Jurkat, Clone E6-1 (cell line): ENCODE measurements around the gene OR6N2.

ENCODE experiments used
- DNase-seq: peaks from one replicate; pipeline ENCODE4 v3.0.0-alpha.2; 2011; ENCODE audit warnings: low read depth, low spot score
- H3K4me3 ChIP-seq: 2 replicates; pipeline ENCODE4 v1.5.1; 2011; ENCODE audit warnings: mild to moderate bottlenecking, low read length, control low read depth, moderate library complexity

OR6N2 gene

GRCh38 chr1:158793604-158794003 lies 12.6 kb upstream of the OR6N2 start:
- DNase-seq, result peak; percentile 18
- H3K4me3 ChIP-seq, result no peak overlapping the region

GRCh38 chr1:158771950-158772866 lies 8.8 kb downstream of the OR6N2 start, which contains the start of gene OR6N1:
TSS of gene OR6N1 (minus strand) at chr1:158772195. CDS start at chr1:158766682, 5,513 bp downstream.
- no peak within 1 kb of the TSS for H3K4me3 ChIP-seq
- DNase-seq, result no peak

GRCh38 chr1:158754420-158754819 lies 26.6 kb downstream of the OR6N2 start, which contains the start of gene OR6K6:
TSS of gene OR6K6 (plus strand) at chr1:158754720. CDS start at chr1:158754888, 168 bp downstream.
- H3K4me3 ChIP-seq, result no peak within 1 kb of the TSS
- no peak for DNase-seq

GRCh38 chr1:158752155-158752712 lies 28.8 kb downstream of the OR6N2 start:
- no peak overlapping the region for H3K4me3 ChIP-seq
- DNase-seq, result no peak

GRCh38 chr1:158735848-158736247 lies 45.2 kb downstream of the OR6N2 start:
- no peak overlapping the region for H3K4me3 ChIP-seq
- no peak for DNase-seq

GRCh38 chr1:158732524-158732923 lies 48.5 kb downstream of the OR6N2 start:
- no peak for DNase-seq
- H3K4me3 ChIP-seq, result no peak overlapping the region

- no peak for DNase-seq
- no peak overlapping the region for H3K4me3 ChIP-seq
These were observed 49.3 kb downstream of the OR6N2 start for GRCh38 chr1:158731707-158732106.

- DNase-seq, result no peak
- H3K4me3 ChIP-seq, result no peak overlapping the region
These were observed 50.6 kb downstream of the OR6N2 start for GRCh38 chr1:158730453-158730852.

- no peak overlapping the region for H3K4me3 ChIP-seq
- no peak for DNase-seq
These were observed 52.3 kb downstream of the OR6N2 start for GRCh38 chr1:158728510-158729225.

GRCh38 chr1:158724442-158724841 lies 56.6 kb downstream of the OR6N2 start:
- DNase-seq, result no peak
- H3K4me3 ChIP-seq, result no peak overlapping the region
